Breast epithelium (tissue), 4 donors: ENCODE results near the gene TXNRD2. TPM values are rescaled to one million over a fixed set of nuclear protein-coding genes. Genes with fewer than 3 reads are reported as not detected.

ENCODE experiments used
- DNase-seq, 2 donors: peaks; one replicate each; pipeline ENCODE4 v3.0.0-alpha.2; 2019; ENCODE audit warnings: low spot score in 2 of 2
- H3K27ac ChIP-seq, 2 donors: fragments of 200-600 bp; sonication (generic) in 1 of 2; one replicate each; pipeline ENCODE4 v1.5.1; 2016 to 2019; ENCODE audit warnings: mild to moderate bottlenecking in 1 of 2
- H3K27me3 ChIP-seq, 2 donors: fragments of 200-600 bp; sonication (generic) in 1 of 2; one replicate each; pipeline versions ENCODE4 v1.5.1 to v1.6.0; 2017 to 2019; ENCODE audit warnings: control low read depth in 1 of 2, mild to moderate bottlenecking in 1 of 2
- H3K36me3 ChIP-seq: fragments of 200-600 bp; one replicate; pipeline ENCODE4 v1.5.1; 2019
- H3K4me1 ChIP-seq, 2 donors: fragments of 200-600 bp; sonication (generic); one replicate each; pipeline ENCODE4 v1.5.1; 2016 to 2019; ENCODE audit warnings: control low read depth in 1 of 2
- H3K4me3 ChIP-seq, 3 donors: fragments of 200-600 bp; sonication (generic); 1 replicate in 2 of 3; 2 replicates in 1 of 3; pipeline ENCODE4 v1.5.1; 2016 to 2019; ENCODE audit warnings: mild to moderate bottlenecking in 3 of 3, moderate library complexity in 2 of 3
- H3K9me3 ChIP-seq, 2 donors: fragments of 200-600 bp; sonication (generic) in 1 of 2; one replicate each; pipeline ENCODE4 v1.5.1; 2016 to 2019; ENCODE audit warnings: control low read depth in 1 of 2
- CTCF ChIP-seq, 3 donors: fragments of 450-650 bp; IDR thresholded peaks; one replicate each; pipeline ENCODE4 v1.5.1; 2016 to 2017; ENCODE audit warnings: antibody characterized with exemption in 3 of 3, mild to moderate bottlenecking in 3 of 3, moderate library complexity in 3 of 3
- POLR2A ChIP-seq: fragments of 450-650 bp; IDR thresholded peaks from one replicate; pipeline ENCODE4 v1.6.1; 2016; ENCODE audit warnings: antibody characterized with exemption, mild to moderate bottlenecking, moderate library complexity
- POLR2AphosphoS5 ChIP-seq, 3 donors: sonication (generic); formaldehyde crosslinking; IDR thresholded peaks; one replicate each; pipeline ENCODE4 v1.6.1; 2017; ENCODE audit warnings: antibody characterized with exemption in 3 of 3
- intact Hi-C: fragments of 100-400 bp; cut with DNase I; formaldehyde crosslinking; loops from one replicate; pipeline ENCODE4 v1.15.1; 2023; ENCODE audit warnings: low total_unique reads
- total RNA-seq, 3 donors: library from RNA; depleted of rRNA; stranded (reverse); fragments of >200 nt; gene quantifications; one replicate each; pipeline ENCODE4 v1.1.0, GENCODE V29; 2016

TXNRD2 gene
- total RNA-seq, 3 donors from 2014 or later, result 13.8 to 22.8 (median 20.6) TPM

DNA sequence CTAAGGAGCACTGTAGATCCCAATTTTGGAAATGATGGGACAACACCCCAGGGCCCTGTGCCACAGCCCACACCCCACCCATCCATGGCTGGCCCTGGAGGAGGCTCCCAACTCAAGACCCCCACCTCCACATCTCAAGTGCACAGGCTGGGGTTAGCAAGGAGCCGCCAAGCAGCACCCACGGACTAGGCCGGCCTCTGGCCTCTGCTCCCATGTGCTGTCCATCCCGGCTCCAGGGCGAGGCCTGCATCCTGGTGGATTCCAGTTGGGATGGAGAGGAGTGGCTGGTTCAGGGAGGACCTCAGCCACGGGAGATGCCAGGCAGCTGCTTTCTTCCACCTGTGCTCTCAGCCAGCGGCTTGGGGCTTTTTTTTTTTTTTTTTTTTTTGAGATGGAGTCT, 43.5 kb downstream of the TXNRD2 start:
- no peak for DNase-seq
- Histone ChIP-seq H3K36me3 (no peaks in the 10 kb centered on the region), H3K9me3 (no peaks in the 10 kb centered on the region), H3K27ac (no peak overlapping the region), H3K4me3 (no peak overlapping the region), H3K27me3 (no peaks in the 10 kb centered on the region), H3K4me1 (no peaks in the 10 kb centered on the region)
- TF ChIP-seq POLR2AphosphoS5 (IDR thresholded peaks at IDR 0.05) (no peak), CTCF (IDR thresholded peaks at IDR 0.05) (no peak), POLR2A (no peak)
- intact Hi-C loops, result no loop called here

GRCh38 chr22:19897726-19898125, 43.9 kb downstream of the TXNRD2 start:
- H3K9me3 ChIP-seq, result no peaks in the 10 kb centered on the region
- TF ChIP-seq CTCF (IDR thresholded peaks at IDR 0.05) (no peak), POLR2A (no peak), POLR2AphosphoS5 (IDR thresholded peaks at IDR 0.05) (no peak)
- no peak overlapping the region for H3K4me3 ChIP-seq
- DNase-seq, result no peak
- H3K4me1 ChIP-seq, result no peaks in the 10 kb centered on the region
- no peaks in the 10 kb centered on the region for H3K27me3 ChIP-seq
- no peaks in the 10 kb centered on the region for H3K36me3 ChIP-seq
- intact Hi-C loops, result no loop called here
- no peak overlapping the region for H3K27ac ChIP-seq

DNA sequence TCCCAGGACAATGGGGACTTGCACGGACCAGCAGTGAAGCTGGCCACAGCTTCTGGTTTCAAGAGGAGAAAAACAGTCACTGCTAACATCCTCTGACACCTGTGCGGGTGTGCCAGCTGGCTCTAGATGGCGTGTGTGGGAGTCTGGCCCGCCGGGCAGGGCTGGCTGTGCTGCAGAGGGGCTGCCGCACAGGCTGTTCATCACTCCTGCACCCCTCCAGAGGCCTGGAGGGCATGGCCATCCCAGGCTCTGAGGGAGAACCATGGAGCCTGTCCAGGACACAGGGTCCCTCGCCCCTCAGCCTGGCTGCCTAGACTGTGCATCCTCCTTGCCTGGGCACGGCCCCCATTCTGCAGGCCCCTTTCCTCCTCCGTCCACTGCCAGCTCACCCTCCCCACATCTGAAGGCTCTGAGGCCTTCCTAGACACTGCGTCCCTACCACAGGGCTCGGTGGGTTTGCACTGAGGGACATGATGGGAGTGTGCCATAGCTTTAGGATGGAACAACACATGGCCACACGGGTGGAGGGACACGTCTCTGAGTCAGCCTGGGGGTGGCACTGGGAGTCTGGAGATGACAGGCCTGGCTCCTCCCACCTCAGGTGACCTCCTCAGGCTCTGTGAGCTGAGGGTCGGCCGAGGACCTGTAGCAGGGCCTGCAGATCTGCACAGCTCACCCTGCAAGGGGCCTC, 44.8 kb downstream of the TXNRD2 start:
- Histone ChIP-seq H3K27ac (no peak overlapping the region), H3K36me3 (no peaks in the 10 kb centered on the region), H3K4me3 (no peak overlapping the region), H3K9me3 (no peaks in the 10 kb centered on the region), H3K4me1 (peaks cover 0 to 7% of the 10 kb centered on the region in 2 donors), H3K27me3 (no peaks in the 10 kb centered on the region)
- intact Hi-C loops, result no loop called here
- no peak for DNase-seq
- TF ChIP-seq POLR2A (no peak), POLR2AphosphoS5 (IDR thresholded peaks at IDR 0.05) (no peak), CTCF (IDR thresholded peaks at IDR 0.05) (no peak)

DNA sequence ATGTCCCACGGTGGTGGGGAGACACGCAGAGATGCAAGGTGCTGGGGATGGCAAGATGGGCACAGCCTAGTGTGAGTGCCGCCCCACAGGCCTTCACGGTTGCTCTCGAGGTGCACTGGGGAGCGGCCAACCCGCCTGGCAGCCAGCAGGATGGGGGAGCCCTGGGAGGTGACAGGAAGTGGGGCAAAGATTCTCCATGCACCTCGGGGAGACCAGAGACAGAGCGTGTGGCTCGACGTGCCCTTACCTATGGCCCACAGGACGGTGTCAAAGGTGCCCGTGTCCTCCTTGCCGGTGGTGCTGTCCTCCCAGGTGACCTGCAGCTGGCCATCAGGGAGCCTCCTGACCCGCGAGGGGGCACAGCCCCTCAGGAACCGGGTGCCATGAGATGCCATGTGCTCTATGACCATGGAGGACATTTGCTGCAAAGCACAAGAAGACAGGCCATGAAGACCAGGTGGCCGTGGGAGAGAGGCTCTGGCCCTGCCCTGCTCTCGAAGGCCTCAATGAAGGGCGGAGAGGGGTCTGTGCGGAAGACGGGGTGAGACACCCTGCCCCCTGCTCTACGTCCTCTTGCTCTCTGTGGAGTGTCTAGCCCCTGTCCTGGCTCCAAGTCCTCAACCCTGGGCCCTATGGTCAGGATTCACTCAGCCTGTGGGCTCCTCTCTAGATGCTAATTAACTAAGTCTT, 46.3 kb downstream of the TXNRD2 start:
- H3K36me3 ChIP-seq, result no peaks in the 10 kb centered on the region
- intact Hi-C loops, result no loop called here
- no peaks in the 10 kb centered on the region for H3K27me3 ChIP-seq
- H3K27ac ChIP-seq, result no peak overlapping the region
- no peaks in the 10 kb centered on the region for H3K9me3 ChIP-seq
- no peak overlapping the region for H3K4me3 ChIP-seq
- TF ChIP-seq CTCF (IDR thresholded peaks at IDR 0.05) (no peak), POLR2A (no peak), POLR2AphosphoS5 (IDR thresholded peaks at IDR 0.05) (no peak)
- H3K4me1 ChIP-seq, result peaks cover 0 to 14% of the 10 kb centered on the region in 2 donors
- DNase-seq, result no peak

- Histone ChIP-seq H3K9me3 (no peaks in the 10 kb centered on the region), H3K4me1 (peaks cover 0 to 14% of the 10 kb centered on the region in 2 donors), H3K36me3 (no peaks in the 10 kb centered on the region), H3K27me3 (no peaks in the 10 kb centered on the region), H3K27ac (peak overlapping the region in 1 of 2 donors; percentile 61), H3K4me3 (no peak overlapping the region)
- TF ChIP-seq POLR2A, result no peak
- TF ChIP-seq POLR2AphosphoS5 (IDR thresholded peaks at IDR 0.05), result no peak
- no peak for TF ChIP-seq CTCF (IDR thresholded peaks at IDR 0.05)
- intact Hi-C loops, result no loop called here
- DNase-seq, result no peak
These were observed 48.3 kb downstream of the TXNRD2 start for GRCh38 chr22:19893363-19893762.
